Vagina (tissue), 2 donors: Measurements from ENCODE around the gene IGFBP2. TPM values are rescaled to one million over a fixed set of nuclear protein-coding genes. Genes with fewer than 3 reads are reported as not detected.

Source experiments
- DNase-seq, 2 donors: peaks; one replicate each; pipeline ENCODE4 v3.0.0-alpha.2; 2017; ENCODE audit errors: extremely low spot score in 2 of 2
- H3K27ac ChIP-seq: fragments of 200-600 bp; sonication (generic); one replicate; pipeline ENCODE4 v1.5.1; 2019
- H3K27me3 ChIP-seq: fragments of 200-600 bp; sonication (generic); one replicate; pipeline ENCODE4 v1.5.1; 2019
- H3K36me3 ChIP-seq, 2 donors: fragments of 200-600 bp; sonication (generic); one replicate each; pipeline ENCODE4 v1.5.1; 2017 to 2019
- H3K4me1 ChIP-seq: fragments of 200-600 bp; sonication (generic); one replicate; pipeline ENCODE4 v1.5.1; 2019
- H3K4me3 ChIP-seq, 2 donors: fragments of 200-600 bp; sonication (generic); 1 replicate in 1 of 2; 2 replicates in 1 of 2; pipeline ENCODE4 v1.5.1; 2016 to 2019
- H3K9me3 ChIP-seq: fragments of 200-600 bp; sonication (generic); one replicate; pipeline ENCODE4 v1.5.1; 2019
- CTCF ChIP-seq, 3 experiments: fragments of 450-650 bp in 2 of 3; fragments of 200-600 bp in 1 of 3; sonication (generic) in 1 of 3; IDR thresholded peaks; one replicate each; pipeline ENCODE4 v1.5.1; 2017 to 2019; ENCODE audit warnings: antibody characterized with exemption in 3 of 3, mild to moderate bottlenecking in 2 of 3, moderate library complexity in 2 of 3
- POLR2A ChIP-seq, 2 donors: fragments of 450-650 bp; IDR thresholded peaks; one replicate each; pipeline ENCODE4 v1.6.1; 2017; ENCODE audit warnings: antibody characterized with exemption in 2 of 2, mild to moderate bottlenecking in 2 of 2, moderate library complexity in 2 of 2
- POLR2AphosphoS5 ChIP-seq, 2 donors: sonication (generic); formaldehyde crosslinking; IDR thresholded peaks; one replicate each; pipeline ENCODE4 v1.9.0; 2017; ENCODE audit warnings: antibody characterized with exemption in 2 of 2, mild to moderate bottlenecking in 2 of 2, low read depth in 1 of 2; ENCODE audit not compliant: insufficient read depth in 1 of 2
- intact Hi-C: fragments of 100-400 bp; cut with DNase I; formaldehyde crosslinking; loops from one replicate; pipeline ENCODE4 v1.15.1; 2023
- total RNA-seq: library from RNA; depleted of rRNA; stranded (reverse); fragments of >200 nt; gene quantifications from one replicate; pipeline ENCODE4 v1.2.3, GENCODE V29; 2016

IGFBP2 gene
- total RNA-seq, 1 donor from 2014 or later: 82.7 TPM

- H3K4me3 ChIP-seq: peak overlapping the region; percentile 68 to 88
- peak overlapping the region; percentile 90 for H3K27ac ChIP-seq
- H3K9me3 ChIP-seq: no peaks in the 10 kb centered on the region
- intact Hi-C loops: loop anchor here (5.0 to 10.0 kb wide), 4 partner anchors 297 to 1064 kb away; no protein-coding TSS in a partner anchor
- H3K36me3 ChIP-seq: peaks cover 0 to 21% of the 10 kb centered on the region in 2 donors
- H3K27me3 ChIP-seq: no peaks in the 10 kb centered on the region
- H3K4me1 ChIP-seq: peaks cover 64% of the 10 kb centered on the region
- TF ChIP-seq CTCF (IDR thresholded peaks at IDR 0.05) (no peak), POLR2A (IDR thresholded peaks at IDR 0.05) (no peak), POLR2AphosphoS5 (IDR thresholded peaks at IDR 0.05; ENCODE audit: insufficient read depth in 1 of 2, low read depth in 1 of 2) (no peak)
- no peak for DNase-seq
Observed at GRCh38 chr2:216690456-216690852, 57.2 kb downstream of the IGFBP2 start.

GRCh38 chr2:216690853-216691741, 57.9 kb downstream of the IGFBP2 start:
- intact Hi-C loops: loop anchor here (5.0 to 10.0 kb wide), 4 partner anchors 296 to 1064 kb away; no protein-coding TSS in a partner anchor
- Histone ChIP-seq H3K36me3 (peaks cover 0 to 15% of the 10 kb centered on the region in 2 donors), H3K27me3 (no peaks in the 10 kb centered on the region), H3K4me1 (peaks cover 58% of the 10 kb centered on the region), H3K9me3 (no peaks in the 10 kb centered on the region), H3K27ac (peak overlapping the region; percentile 90), H3K4me3 (peak overlapping the region; percentile 68 to 88)
- no peak for DNase-seq
- TF ChIP-seq POLR2A (IDR thresholded peaks at IDR 0.05) (peak in 1 of 2 donors; percentile 10), CTCF (IDR thresholded peaks at IDR 0.05) (no peak)

- no peak for TF ChIP-seq POLR2A (IDR thresholded peaks at IDR 0.05)
- TF ChIP-seq POLR2AphosphoS5 (IDR thresholded peaks at IDR 0.05; ENCODE audit: insufficient read depth in 1 of 2, low read depth in 1 of 2): peak; percentile 29 to 74
- no peak for TF ChIP-seq CTCF (IDR thresholded peaks at IDR 0.05)
- H3K27me3 ChIP-seq: no peaks in the 10 kb centered on the region
- peaks cover 51% of the 10 kb centered on the region for H3K4me1 ChIP-seq
Observed at GRCh38 chr2:216692636-216693413, 59.6 kb downstream of the IGFBP2 start.

GRCh38 chr2:216693414-216694080, 60.3 kb downstream of the IGFBP2 start:
- TF ChIP-seq POLR2A (IDR thresholded peaks at IDR 0.05): no peak
- no peak for TF ChIP-seq POLR2AphosphoS5 (IDR thresholded peaks at IDR 0.05; ENCODE audit: insufficient read depth in 1 of 2, low read depth in 1 of 2)
- TF ChIP-seq CTCF (IDR thresholded peaks at IDR 0.05): no peak
- intact Hi-C loops: loop anchor here (5.0 to 10.0 kb wide), 4 partner anchors 294 to 1061 kb away; no protein-coding TSS in a partner anchor
- no peaks in the 10 kb centered on the region for H3K36me3 ChIP-seq
- H3K27ac ChIP-seq: peak overlapping the region; percentile 90
- peak in 1 of 2 donors; percentile 89 for DNase-seq
- H3K27me3 ChIP-seq: no peaks in the 10 kb centered on the region
- peaks cover 44% of the 10 kb centered on the region for H3K4me1 ChIP-seq
- H3K9me3 ChIP-seq: no peaks in the 10 kb centered on the region
- H3K4me3 ChIP-seq: peak overlapping the region; percentile 68 to 88

More at GRCh38 chr2:216692636-216693413, 59.6 kb downstream of the IGFBP2 start:
- Histone ChIP-seq H3K4me3 (peak overlapping the region; percentile 68 to 88), H3K9me3 (no peaks in the 10 kb centered on the region), H3K36me3 (peaks cover 0 to 4% of the 10 kb centered on the region in 2 donors), H3K27ac (peak overlapping the region; percentile 90)
- peak in 1 of 2 donors; percentile 87 for DNase-seq
- intact Hi-C loops: loop anchor here (5.0 to 10.0 kb wide), 4 partner anchors 294 to 1062 kb away; no protein-coding TSS in a partner anchor
